ENCODE measurements around the gene RAP1GAP. TPM values are rescaled to one million over a fixed set of nuclear protein-coding genes. Genes with fewer than 3 reads are reported as not detected.

Gene RAP1GAP
- total and polyA plus RNA-seq, 9 of the 15 experiments (the other 6 are each of a cell fraction or from before 2014, with no cell fraction given): 0.29 to 30.2 (median 19.2) TPM

GRCh38 chr1:21673277-21673780, 4.2 kb upstream of the RAP1GAP start:
- in situ Hi-C loops (cut with MboI): loop anchor here (25.0 kb wide), 1 partner anchor 161 kb away; the partner anchor contains the start of gene ALPL
- TF ChIP-seq KAT8 (IDR thresholded peaks at IDR 0.05; ENCODE audit: low read depth): no peak
- 0 out of 4 replicates have a peak, but pooled peaks of 1 of the 2 experiments have one; percentile 49 for TF ChIP-seq UBTF (IDR thresholded peaks at IDR 0.05; ENCODE audit: borderline replicate concordance in 1 of 2, low read depth in 2 of 2, low read length in 2 of 2)
- no peak for TF ChIP-seq E2F1 (CRISPR knock-in tag; IDR thresholded peaks at IDR 0.05)
- peak; percentile 39; the same call in 1 of the 2 replicates for TF ChIP-seq EP300 (IDR thresholded peaks at IDR 0.05; ENCODE audit: low read length)
- TF ChIP-seq CHD2 (IDR thresholded peaks at IDR 0.05; ENCODE audit: low read depth, low read length): 0 out of 2 replicates have a peak, but pooled peaks have one; percentile 6
- no peak for TF ChIP-seq E2F4 (CRISPR knock-in tag; IDR thresholded peaks at IDR 0.05; ENCODE audit: low read depth)
- TF ChIP-seq KDM1A (IDR thresholded peaks at IDR 0.05): peak in 1 of 2 experiments; percentile 23; a peak in 1 of 4 replicates
- TF ChIP-seq FOS (IDR thresholded peaks at IDR 0.05; ENCODE audit: extremely low read depth, insufficient read length): no peak
- no peak for TF ChIP-seq ZNF3 (CRISPR knock-in tag; IDR thresholded peaks at IDR 0.05)
- no peak for TF ChIP-seq HINFP (tag; conservative IDR thresholded peaks at IDR 0.05; ENCODE audit: low read depth)
- peak; percentile 24; the same call in 1 of the 2 replicates for TF ChIP-seq DPF2 (IDR thresholded peaks at IDR 0.05)
- 0 out of 2 replicates have a peak, but pooled peaks have one; percentile 23 for TF ChIP-seq HDAC2 (IDR thresholded peaks at IDR 0.05)

More at GRCh38 chr1:21673277-21673780, 4.2 kb upstream of the RAP1GAP start:
- H3K4me3 ChIP-seq: no peak overlapping the region
- intact Hi-C loops (cut with micrococcal nuclease): loop anchor here (2.0 to 5.0 kb wide), 2 partner anchors 13 to 109 kb away; partner anchors contain the start of gene USP48
- H2AFZ ChIP-seq (ENCODE audit: low read depth, low read length): 0 out of 2 replicates have a peak overlapping the region, but pooled peaks have one; percentile 5
- H4K20me1 ChIP-seq (replicated peaks; ENCODE audit: control insufficient read depth, insufficient read depth, low read length): no peaks in the 10 kb centered on the region
- no peak for ATAC-seq
- no peaks in the 10 kb centered on the region for H3K27me3 ChIP-seq (ENCODE audit: control insufficient read depth in 2 of 2, insufficient read depth in 2 of 2, low read length in 2 of 2)
- peaks cover 8% of the 10 kb centered on the region; the same call in 2 of the 3 replicates for H3K79me2 ChIP-seq (ENCODE audit: control insufficient read depth, insufficient read depth, low read length)
- H3K9ac ChIP-seq (ENCODE audit: insufficient read depth in 1 of 2, low read depth in 2 of 2, low read length in 2 of 2): peak overlapping the region; percentile 19 to 73
- no peaks in the 10 kb centered on the region for H3K9me1 ChIP-seq (ENCODE audit: control insufficient read depth, insufficient read depth, low read length)
- ChIA-PET POLR2A (interaction anchor here (0.6 to 2.9 kb wide), 8 partner anchors 7 to 530 kb away, joined by 3 to 13 read pairs (median 4); no protein-coding TSS in a partner anchor), CTCF (ENCODE audit: low intra/inter-chr PET ratio) (no interaction called here)
- peak overlapping the region; percentile 44; the same call in 2 of the 3 replicates for H3K27ac ChIP-seq (ENCODE audit: extremely low read depth, low read depth, low read length)
- 0 out of 2 replicates have a peak overlapping the region, but pooled peaks have one; percentile 2 for H3K4me2 ChIP-seq (ENCODE audit: insufficient read depth, low read length)
- peaks cover 20% of the 10 kb centered on the region; the same call in 2 of the 3 replicates for H3K36me3 ChIP-seq (ENCODE audit: control insufficient read depth, insufficient read depth, low read length)
- no peaks in the 10 kb centered on the region for H3K9me3 ChIP-seq (replicated peaks; ENCODE audit: control insufficient read depth, insufficient read depth, low read depth, low read length)
- FAIRE-seq: peak; percentile 78
- peak in 2 of 4 experiments; percentile 44 to 73 for DNase-seq (ENCODE audit: extremely low read depth in 1 of 4, low spot score in 3 of 4)
- peaks cover 51 to 65% of the 10 kb centered on the region in 2 experiments for H3K4me1 ChIP-seq (replicated peaks in 1 of 2; ENCODE audit: control insufficient read depth in 2 of 2, insufficient read depth in 2 of 2, low read length in 2 of 2)
- WGBS (ENCODE audit: insufficient coverage, low coverage, missing lambda C conversion rate): 32% methylated on average over 9 of the region's 9 CpGs
- BruUV-seq (replicated peaks): no TSS peak

All from K562 (cell line).